22Rv1 (cell line): ENCODE measurements around the gene CDH16.

Experiments used
- H3K27ac ChIP-seq: fragments of 450-650 bp; 2 replicates; pipeline ENCODE4 v1.5.1; 2017
- ZFX ChIP-seq: fragments of 450-650 bp; IDR thresholded peaks from 2 replicates; pipeline ENCODE4 v1.6.1; 2017; ENCODE audit warnings: antibody characterized with exemption, borderline replicate concordance
- TF ChIP-seq, protein P1 (sequence below): fragments of 450-650 bp; IDR thresholded peaks from 2 replicates; pipeline ENCODE4 v1.5.1; 2017; ENCODE audit warnings: mild to moderate bottlenecking

CDH16 gene

GRCh38 chr16:66950437-66950836 is 31.8 kb upstream of the CDH16 start:
- TF ChIP-seq, protein P1, sequence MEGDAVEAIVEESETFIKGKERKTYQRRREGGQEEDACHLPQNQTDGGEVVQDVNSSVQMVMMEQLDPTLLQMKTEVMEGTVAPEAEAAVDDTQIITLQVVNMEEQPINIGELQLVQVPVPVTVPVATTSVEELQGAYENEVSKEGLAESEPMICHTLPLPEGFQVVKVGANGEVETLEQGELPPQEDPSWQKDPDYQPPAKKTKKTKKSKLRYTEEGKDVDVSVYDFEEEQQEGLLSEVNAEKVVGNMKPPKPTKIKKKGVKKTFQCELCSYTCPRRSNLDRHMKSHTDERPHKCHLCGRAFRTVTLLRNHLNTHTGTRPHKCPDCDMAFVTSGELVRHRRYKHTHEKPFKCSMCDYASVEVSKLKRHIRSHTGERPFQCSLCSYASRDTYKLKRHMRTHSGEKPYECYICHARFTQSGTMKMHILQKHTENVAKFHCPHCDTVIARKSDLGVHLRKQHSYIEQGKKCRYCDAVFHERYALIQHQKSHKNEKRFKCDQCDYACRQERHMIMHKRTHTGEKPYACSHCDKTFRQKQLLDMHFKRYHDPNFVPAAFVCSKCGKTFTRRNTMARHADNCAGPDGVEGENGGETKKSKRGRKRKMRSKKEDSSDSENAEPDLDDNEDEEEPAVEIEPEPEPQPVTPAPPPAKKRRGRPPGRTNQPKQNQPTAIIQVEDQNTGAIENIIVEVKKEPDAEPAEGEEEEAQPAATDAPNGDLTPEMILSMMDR: no peak
- TF ChIP-seq ZFX: no peak
- H3K27ac ChIP-seq: no peak overlapping the region

GRCh38 chr16:66949472-66949871 is 30.8 kb upstream of the CDH16 start:
- no peak overlapping the region for H3K27ac ChIP-seq
- no peak for TF ChIP-seq ZFX
- TF ChIP-seq, protein P1: no peak

DNA sequence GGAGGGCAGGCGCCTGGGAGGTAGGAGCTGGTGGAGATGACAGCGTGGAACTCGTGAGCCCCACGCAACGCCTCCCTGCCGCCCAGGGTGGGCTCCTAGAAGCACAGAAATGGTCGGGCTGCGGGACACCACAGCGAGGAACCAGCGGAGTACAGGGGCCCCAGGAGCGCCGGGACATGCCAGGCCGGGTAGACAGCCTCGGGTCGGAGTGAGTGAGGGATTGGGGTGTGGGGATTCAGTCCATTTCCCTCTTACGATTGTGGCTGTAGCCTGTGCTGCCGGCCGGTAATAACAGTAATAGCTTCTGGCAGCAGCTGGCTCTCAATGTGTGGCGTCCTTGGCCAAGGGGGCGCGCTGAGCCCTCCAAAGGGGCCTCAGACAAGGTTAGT is 30.1 kb upstream of the CDH16 start:
- TF ChIP-seq, protein P1: no peak
- no peak for TF ChIP-seq ZFX
- H3K27ac ChIP-seq: no peak overlapping the region

DNA sequence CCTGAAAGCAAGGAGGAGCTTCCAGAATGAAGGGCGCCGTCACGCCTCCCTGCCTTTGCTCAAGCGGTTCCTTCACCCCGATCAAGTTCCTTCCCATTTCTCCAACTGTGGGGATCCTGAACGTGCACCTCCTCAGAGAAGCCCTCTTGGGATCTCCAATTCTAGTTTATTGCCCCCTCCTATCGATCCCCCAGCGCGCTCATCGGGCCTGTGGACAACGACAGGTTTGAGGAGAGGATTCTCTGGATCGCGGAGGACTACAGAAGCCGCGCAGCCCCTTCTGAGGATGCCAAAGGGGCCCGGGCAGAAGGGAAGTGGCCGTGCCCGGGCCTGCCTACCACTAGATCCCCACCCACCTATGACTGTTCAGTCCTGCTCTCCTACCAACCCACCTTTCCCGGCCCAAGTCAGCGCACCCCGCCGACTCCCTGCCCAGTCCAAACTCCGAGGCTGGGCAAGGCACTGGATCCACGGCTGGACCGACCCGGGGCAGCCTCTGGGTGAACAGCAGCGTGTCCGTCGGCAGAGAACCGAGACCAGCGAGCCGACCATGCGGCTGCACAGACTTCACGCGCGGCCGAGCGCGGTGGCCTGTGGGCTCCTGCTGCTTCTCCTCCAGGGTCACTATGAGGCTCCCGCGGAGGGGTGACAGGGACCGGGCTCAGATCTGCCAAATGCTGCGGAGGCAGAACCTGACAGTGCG is 29.6 kb upstream of the CDH16 start:
- no peak overlapping the region for H3K27ac ChIP-seq

GRCh38 chr16:66947302-66948065 is 28.8 kb upstream of the CDH16 start:
- TF ChIP-seq, protein P1: peak; percentile 86
- TF ChIP-seq ZFX: no peak
- H3K27ac ChIP-seq: no peak overlapping the region

More for the DNA sequence above, 29.6 kb upstream of the CDH16 start:
- no peak for TF ChIP-seq ZFX
- TF ChIP-seq, protein P1: no peak

DNA sequence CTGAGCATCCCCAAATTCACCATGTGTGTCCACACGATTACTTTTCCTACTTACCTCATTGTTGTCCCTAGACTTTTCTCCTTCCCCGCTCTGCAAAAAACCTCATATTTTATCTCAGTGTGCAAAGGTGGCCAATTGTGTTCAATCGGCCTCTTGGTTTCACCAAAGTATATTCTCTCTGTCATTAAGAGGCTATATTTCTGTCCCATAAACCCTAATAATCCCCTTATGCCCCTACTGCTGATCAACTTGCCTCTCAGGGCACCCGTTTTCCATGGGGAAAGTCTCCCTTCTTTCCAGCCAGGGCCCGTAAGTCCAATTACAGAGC is 28.3 kb upstream of the CDH16 start:
- TF ChIP-seq ZFX: no peak
- TF ChIP-seq, protein P1: no peak
- H3K27ac ChIP-seq: no peak overlapping the region

- TF ChIP-seq, protein P1: no peak
- TF ChIP-seq ZFX: no peak
- H3K27ac ChIP-seq: no peak overlapping the region
Measured at GRCh38 chr16:66946541-66946940, 27.9 kb upstream of the CDH16 start.
